Measurements from ENCODE around the gene FMNL2.

Gene FMNL2

GRCh38 chr2:152622219-152622618 lies 287.2 kb downstream of the FMNL2 start:
- TF ChIP-seq ZNF70 (CRISPR knock-in tag; IDR thresholded peaks at IDR 0.05) (no peak), TCF4 (CRISPR knock-in tag; IDR thresholded peaks at IDR 0.05; ENCODE audit: borderline replicate concordance) (no peak), SNAI2 (CRISPR knock-in tag; IDR thresholded peaks at IDR 0.05) (no peak), ZFP3 (CRISPR knock-in tag; IDR thresholded peaks at IDR 0.05) (no peak), ISL1 (CRISPR knock-in tag; IDR thresholded peaks at IDR 0.05) (no peak), GLIS3 (CRISPR knock-in tag; IDR thresholded peaks at IDR 0.05) (no peak), OSR1 (CRISPR knock-in tag; IDR thresholded peaks at IDR 0.05) (no peak), BACH2 (CRISPR knock-in tag; IDR thresholded peaks at IDR 0.05; ENCODE audit: borderline replicate concordance) (no peak), ESRRG (CRISPR knock-in tag; IDR thresholded peaks at IDR 0.05) (no peak), ARNTL (CRISPR knock-in tag; IDR thresholded peaks at IDR 0.05; ENCODE audit: borderline replicate concordance, low read depth) (no peak)
- TF ChIP-seq, protein P1, sequence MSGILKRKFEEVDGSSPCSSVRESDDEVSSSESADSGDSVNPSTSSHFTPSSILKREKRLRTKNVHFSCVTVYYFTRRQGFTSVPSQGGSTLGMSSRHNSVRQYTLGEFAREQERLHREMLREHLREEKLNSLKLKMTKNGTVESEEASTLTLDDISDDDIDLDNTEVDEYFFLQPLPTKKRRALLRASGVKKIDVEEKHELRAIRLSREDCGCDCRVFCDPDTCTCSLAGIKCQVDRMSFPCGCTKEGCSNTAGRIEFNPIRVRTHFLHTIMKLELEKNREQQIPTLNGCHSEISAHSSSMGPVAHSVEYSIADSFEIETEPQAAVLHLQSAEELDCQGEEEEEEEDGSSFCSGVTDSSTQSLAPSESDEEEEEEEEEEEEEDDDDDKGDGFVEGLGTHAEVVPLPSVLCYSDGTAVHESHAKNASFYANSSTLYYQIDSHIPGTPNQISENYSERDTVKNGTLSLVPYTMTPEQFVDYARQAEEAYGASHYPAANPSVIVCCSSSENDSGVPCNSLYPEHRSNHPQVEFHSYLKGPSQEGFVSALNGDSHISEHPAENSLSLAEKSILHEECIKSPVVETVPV (CRISPR knock-in tag; IDR thresholded peaks at IDR 0.05): no peak
- TF ChIP-seq, protein P2, sequence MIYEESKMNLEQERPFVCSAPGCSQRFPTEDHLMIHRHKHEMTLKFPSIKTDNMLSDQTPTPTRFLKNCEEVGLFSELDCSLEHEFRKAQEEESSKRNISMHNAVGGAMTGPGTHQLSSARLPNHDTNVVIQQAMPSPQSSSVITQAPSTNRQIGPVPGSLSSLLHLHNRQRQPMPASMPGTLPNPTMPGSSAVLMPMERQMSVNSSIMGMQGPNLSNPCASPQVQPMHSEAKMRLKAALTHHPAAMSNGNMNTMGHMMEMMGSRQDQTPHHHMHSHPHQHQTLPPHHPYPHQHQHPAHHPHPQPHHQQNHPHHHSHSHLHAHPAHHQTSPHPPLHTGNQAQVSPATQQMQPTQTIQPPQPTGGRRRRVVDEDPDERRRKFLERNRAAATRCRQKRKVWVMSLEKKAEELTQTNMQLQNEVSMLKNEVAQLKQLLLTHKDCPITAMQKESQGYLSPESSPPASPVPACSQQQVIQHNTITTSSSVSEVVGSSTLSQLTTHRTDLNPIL (CRISPR knock-in tag; IDR thresholded peaks at IDR 0.05; ENCODE audit: low read depth): no peak
- TF ChIP-seq, protein P3, sequence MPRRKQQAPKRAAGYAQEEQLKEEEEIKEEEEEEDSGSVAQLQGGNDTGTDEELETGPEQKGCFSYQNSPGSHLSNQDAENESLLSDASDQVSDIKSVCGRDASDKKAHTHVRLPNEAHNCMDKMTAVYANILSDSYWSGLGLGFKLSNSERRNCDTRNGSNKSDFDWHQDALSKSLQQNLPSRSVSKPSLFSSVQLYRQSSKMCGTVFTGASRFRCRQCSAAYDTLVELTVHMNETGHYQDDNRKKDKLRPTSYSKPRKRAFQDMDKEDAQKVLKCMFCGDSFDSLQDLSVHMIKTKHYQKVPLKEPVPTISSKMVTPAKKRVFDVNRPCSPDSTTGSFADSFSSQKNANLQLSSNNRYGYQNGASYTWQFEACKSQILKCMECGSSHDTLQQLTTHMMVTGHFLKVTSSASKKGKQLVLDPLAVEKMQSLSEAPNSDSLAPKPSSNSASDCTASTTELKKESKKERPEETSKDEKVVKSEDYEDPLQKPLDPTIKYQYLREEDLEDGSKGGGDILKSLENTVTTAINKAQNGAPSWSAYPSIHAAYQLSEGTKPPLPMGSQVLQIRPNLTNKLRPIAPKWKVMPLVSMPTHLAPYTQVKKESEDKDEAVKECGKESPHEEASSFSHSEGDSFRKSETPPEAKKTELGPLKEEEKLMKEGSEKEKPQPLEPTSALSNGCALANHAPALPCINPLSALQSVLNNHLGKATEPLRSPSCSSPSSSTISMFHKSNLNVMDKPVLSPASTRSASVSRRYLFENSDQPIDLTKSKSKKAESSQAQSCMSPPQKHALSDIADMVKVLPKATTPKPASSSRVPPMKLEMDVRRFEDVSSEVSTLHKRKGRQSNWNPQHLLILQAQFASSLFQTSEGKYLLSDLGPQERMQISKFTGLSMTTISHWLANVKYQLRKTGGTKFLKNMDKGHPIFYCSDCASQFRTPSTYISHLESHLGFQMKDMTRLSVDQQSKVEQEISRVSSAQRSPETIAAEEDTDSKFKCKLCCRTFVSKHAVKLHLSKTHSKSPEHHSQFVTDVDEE (CRISPR knock-in tag; IDR thresholded peaks at IDR 0.05): no peak
- ATAC-seq: no peak

DNA sequence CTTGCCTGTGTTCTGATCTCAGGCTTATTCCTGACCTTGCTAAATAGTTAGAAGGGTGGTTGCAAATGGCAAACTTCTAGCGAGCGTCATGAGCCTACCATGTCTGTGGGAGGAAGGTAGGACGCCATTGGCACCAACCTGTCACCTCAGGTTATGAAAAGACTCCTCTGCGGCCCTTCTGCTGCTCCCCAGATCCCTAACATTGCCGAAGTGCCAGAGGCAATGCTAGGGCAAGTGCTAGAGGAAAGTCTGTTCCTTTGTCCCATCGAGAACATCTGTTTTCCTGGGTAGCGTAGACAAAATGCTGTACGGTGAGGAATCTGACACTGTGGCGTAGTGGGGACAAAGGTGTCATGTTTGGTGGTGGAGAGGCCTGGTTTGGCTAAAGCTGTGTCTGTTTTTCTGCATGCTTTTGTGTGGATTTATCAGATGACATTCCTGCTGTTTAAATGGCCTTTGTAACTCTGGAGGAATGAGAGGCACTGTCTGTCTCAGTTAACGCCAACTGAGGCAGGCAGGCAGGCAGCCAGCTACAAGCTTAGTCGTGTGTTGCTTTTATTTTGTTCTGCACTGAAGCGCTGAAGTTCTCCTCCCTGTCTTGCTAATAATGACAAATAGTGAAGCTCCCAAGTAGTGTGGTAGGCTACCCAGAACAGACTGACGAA lies 288.2 kb downstream of the FMNL2 start:
- TF ChIP-seq BACH2 (CRISPR knock-in tag; IDR thresholded peaks at IDR 0.05; ENCODE audit: borderline replicate concordance): no peak
- TF ChIP-seq ZFP30 (CRISPR knock-in tag; IDR thresholded peaks at IDR 0.05): no peak
- TF ChIP-seq ZC3H10 (CRISPR knock-in tag; IDR thresholded peaks at IDR 0.05): no peak
- no peak for TF ChIP-seq ISL1 (CRISPR knock-in tag; IDR thresholded peaks at IDR 0.05)
- no peak for TF ChIP-seq SNAI2 (CRISPR knock-in tag; IDR thresholded peaks at IDR 0.05)
- no peak for TF ChIP-seq PPARA (CRISPR knock-in tag; IDR thresholded peaks at IDR 0.05; ENCODE audit: borderline replicate concordance)
- no peak for TF ChIP-seq PATZ1 (CRISPR knock-in tag; IDR thresholded peaks at IDR 0.05; ENCODE audit: borderline replicate concordance)
- TF ChIP-seq, protein P2 (CRISPR knock-in tag; IDR thresholded peaks at IDR 0.05; ENCODE audit: low read depth): no peak
- TF ChIP-seq ZFP3 (CRISPR knock-in tag; IDR thresholded peaks at IDR 0.05): no peak

GRCh38 chr2:152623775-152624174 lies 288.8 kb downstream of the FMNL2 start:
- no peak for ATAC-seq
- no peak for TF ChIP-seq CSDC2 (CRISPR knock-in tag; IDR thresholded peaks at IDR 0.05)
- no peak for TF ChIP-seq ISL1 (CRISPR knock-in tag; IDR thresholded peaks at IDR 0.05)
- TF ChIP-seq POU6F1 (CRISPR knock-in tag; IDR thresholded peaks at IDR 0.05; ENCODE audit: borderline replicate concordance, low read depth): no peak
- TF ChIP-seq ZNF565 (CRISPR knock-in tag; conservative IDR thresholded peaks at IDR 0.05; ENCODE audit: low read depth): no peak
- TF ChIP-seq ARNTL (CRISPR knock-in tag; IDR thresholded peaks at IDR 0.05; ENCODE audit: borderline replicate concordance, low read depth): no peak
- TF ChIP-seq RARB (CRISPR knock-in tag; IDR thresholded peaks at IDR 0.05): no peak
- TF ChIP-seq, protein P3 (CRISPR knock-in tag; IDR thresholded peaks at IDR 0.05): no peak
- no peak for TF ChIP-seq PATZ1 (CRISPR knock-in tag; IDR thresholded peaks at IDR 0.05; ENCODE audit: borderline replicate concordance)
- no peak for TF ChIP-seq TCF4 (CRISPR knock-in tag; IDR thresholded peaks at IDR 0.05; ENCODE audit: borderline replicate concordance)

More for the DNA sequence above, 288.2 kb downstream of the FMNL2 start:
- no peak for ATAC-seq
